Lower leg skin (tissue), 3 donors: ENCODE measurements around the gene LGI4.

Experiments
- CTCF ChIP-seq, 3 donors: fragments of 450-650 bp; IDR thresholded peaks; one replicate each; pipeline ENCODE4 v1.5.1; 2016; ENCODE audit warnings: antibody characterized with exemption in 3 of 3, mild to moderate bottlenecking in 3 of 3, moderate library complexity in 2 of 3
- POLR2A ChIP-seq, 2 donors: fragments of 450-650 bp; IDR thresholded peaks; one replicate each; pipeline ENCODE4 v1.6.1; 2016 to 2017; ENCODE audit warnings: antibody characterized with exemption in 2 of 2, mild to moderate bottlenecking in 1 of 2, moderate library complexity in 1 of 2

GRCh38 chr19:35090506-35091214 is 44.2 kb downstream of the LGI4 start:
- TF ChIP-seq CTCF (IDR thresholded peaks at IDR 0.05): no peak
- no peak for TF ChIP-seq POLR2A (IDR thresholded peaks at IDR 0.05)
